SK-N-SH (cell line): ENCODE data around the gene PIAS1. TPM values are rescaled to one million over a fixed set of nuclear protein-coding genes. Genes with fewer than 3 reads are reported as not detected.
A peak's percentile ranks its signal among the peaks of the same experiment; 100 is the strongest.

Source experiments
- CTCF ChIA-PET: fragments of 300-600, 350-600 bp; formaldehyde crosslinking; extraction: SDS; loops from one replicate; lab custom pipeline; 2021; lab: Yijun Ruan, JAX
- POLR2A ChIA-PET: fragments of 350-600 bp; sonication (Branson Sonifier 250); formaldehyde crosslinking; extraction: SDS; loops from one replicate; lab custom pipeline; 2020; ENCODE audit warnings: antibody characterized with exemption, inconsistent platforms; lab: Yijun Ruan, JAX
- DNase-seq: peaks from one replicate; pipeline ENCODE4 v3.0.0; 2012
- H2AFZ ChIP-seq: fragments of 200-600 bp; sonication (generic); 2 replicates; pipeline ENCODE4 v1.8.1; 2016; ENCODE audit warnings: antibody characterized with exemption, mild to moderate bottlenecking, low read depth
- H3F3A ChIP-seq: fragments of 200-600 bp; sonication (generic); replicated peaks from 2 replicates; pipeline ENCODE3; 2016; ENCODE audit warnings: antibody characterized with exemption, mild to moderate bottlenecking; ENCODE audit not compliant: insufficient read depth
- H3K27ac ChIP-seq, 2 experiments: fragments of 200-500 bp in 1 of 2; fragments of 200-600 bp in 1 of 2; sonication (Bioruptor generic) in 1 of 2; sonication (generic), shearing (Covaris generic) in 1 of 2; 2 replicates each; pipeline versions ENCODE4 v1.5.1 to v1.6.1; 2014 to 2016; ENCODE audit warnings: low read depth in 2 of 2, inconsistent platforms in 1 of 2, low read length in 1 of 2, mild to moderate bottlenecking in 1 of 2, mixed read lengths in 1 of 2
- H3K27me3 ChIP-seq: fragments of 200-600 bp; sonication (generic), shearing (Covaris generic); 2 replicates; pipeline ENCODE4 v1.6.1; 2016; ENCODE audit warnings: mixed run types; ENCODE audit not compliant: insufficient read depth
- H3K36me3 ChIP-seq, 2 experiments: fragments of 200-500 bp in 1 of 2; fragments of 200-600 bp in 1 of 2; sonication (Bioruptor generic) in 1 of 2; sonication (generic) in 1 of 2; replicated peaks in 1 of 2; 2 replicates each; pipeline versions ENCODE3 to v1.5.1; 2014 to 2016; ENCODE audit warnings: low read length in 1 of 2, mild to moderate bottlenecking in 1 of 2; ENCODE audit not compliant: insufficient read depth in 2 of 2, control insufficient read depth in 1 of 2
- H3K4me1 ChIP-seq, 2 experiments: fragments of 200-500 bp in 1 of 2; fragments of 200-600 bp in 1 of 2; sonication (Bioruptor generic) in 1 of 2; sonication (generic), shearing (Covaris generic) in 1 of 2; 2 replicates each; pipeline versions ENCODE4 v1.5.1 to v1.6.1; 2014 to 2016; ENCODE audit warnings: low read depth in 1 of 2, low read length in 1 of 2, mixed run types in 1 of 2; ENCODE audit not compliant: insufficient read depth in 2 of 2, control insufficient read depth in 1 of 2
- H3K4me2 ChIP-seq: fragments of 200-600 bp; sonication (generic), shearing (Covaris generic); 2 replicates; pipeline ENCODE4 v1.6.1; 2017; ENCODE audit warnings: mixed run types
- H3K4me3 ChIP-seq, 2 experiments: fragments of 200-500 bp in 1 of 2; fragments of 200-600 bp in 1 of 2; sonication (Bioruptor generic) in 1 of 2; sonication (generic), shearing (Covaris generic) in 1 of 2; 2 replicates each; pipeline versions ENCODE4 v1.5.1 to v1.8.1; 2014 to 2016; ENCODE audit warnings: low read depth in 2 of 2, inconsistent platforms in 1 of 2, low read length in 1 of 2, mild to moderate bottlenecking in 1 of 2, mixed read lengths in 1 of 2, moderate library complexity in 1 of 2
- H3K79me2 ChIP-seq: fragments of 200-600 bp; sonication (generic); 2 replicates; pipeline ENCODE4 v1.8.1; 2017; ENCODE audit warnings: mild to moderate bottlenecking; ENCODE audit not compliant: insufficient read depth
- H3K9ac ChIP-seq: fragments of 200-600 bp; sonication (generic); 2 replicates; pipeline ENCODE4 v1.6.1; 2017; ENCODE audit warnings: mixed run types
- H3K9me2 ChIP-seq: fragments of 200-600 bp; sonication (generic); 2 replicates; pipeline ENCODE4 v1.6.1; 2017; ENCODE audit warnings: mixed run types
- H3K9me3 ChIP-seq: fragments of 200-600 bp; sonication (generic); 2 replicates; pipeline ENCODE4 v1.6.1; 2017; ENCODE audit warnings: mixed run types, mild to moderate bottlenecking, moderate library complexity
- H4K20me1 ChIP-seq: fragments of 200-600 bp; sonication (generic); 2 replicates; pipeline ENCODE4 v1.6.1; 2017; ENCODE audit warnings: mild to moderate bottlenecking, mixed run types; ENCODE audit not compliant: insufficient read depth
- ELF1 ChIP-seq: IDR thresholded peaks from 2 replicates; pipeline ENCODE4 v1.4.0; 2012
- EP300 ChIP-seq, 2 experiments: IDR thresholded peaks; 2 replicates each; pipeline versions ENCODE4 v1.4.0 to v1.6.1; 2012; ENCODE audit warnings: borderline replicate concordance in 1 of 2, low read depth in 1 of 2, low read length in 1 of 2
- JUND ChIP-seq: IDR thresholded peaks from 2 replicates; pipeline ENCODE4 v1.4.0; 2012
- NFIC ChIP-seq: IDR thresholded peaks from 2 replicates; pipeline ENCODE4 v1.4.0; 2012; ENCODE audit warnings: borderline replicate concordance
- RAD21 ChIP-seq: IDR thresholded peaks from 2 replicates; pipeline ENCODE4 v1.6.1; 2012; ENCODE audit warnings: mild to moderate bottlenecking, low read length
- SMC3 ChIP-seq: IDR thresholded peaks from 2 replicates; pipeline ENCODE4 v1.6.1; 2012; ENCODE audit warnings: low read depth, low read length, improper control_type of control experiment
- TEAD4 ChIP-seq: IDR thresholded peaks from 2 replicates; pipeline ENCODE4 v1.4.0; 2012; ENCODE audit warnings: mild to moderate bottlenecking, borderline replicate concordance; ENCODE audit not compliant: insufficient read depth
- WGBS: methylation state at CpG from one replicate; pipeline ENCODE4 v1.1.6; 2017; ENCODE audit warnings: low lambda C conversion rate; 5-methylcytosine and 5-hydroxymethylcytosine counted together
- polyA plus RNA-seq, 3 experiments: library from polyadenylated mRNA; depleted of rRNA; stranded (reverse); fragments of >200 nt; gene quantifications; 2 replicates each; pipeline ENCODE4 v1.2.3, GENCODE V29; 2012
- TF ChIP-seq, protein P1 (sequence below): IDR thresholded peaks from 2 replicates; pipeline ENCODE4 v1.4.0; 2012; ENCODE audit warnings: low read depth, borderline replicate concordance
- TF ChIP-seq, protein P2 (sequence below): fragments of 200-600 bp; sonication (generic); IDR thresholded peaks from 2 replicates; pipeline ENCODE4 v1.6.1; 2017; ENCODE audit warnings: antibody characterized with exemption, mild to moderate bottlenecking, moderate library complexity
- TF ChIP-seq, protein P3 (sequence below): IDR thresholded peaks from 2 replicates; pipeline ENCODE4 v1.4.0; 2012; ENCODE audit warnings: low read depth, borderline replicate concordance

The PIAS1 gene
- polyA plus RNA-seq, 1 of the 3 experiments (the other 2 are of a cell fraction), result 9.0 TPM

DNA sequence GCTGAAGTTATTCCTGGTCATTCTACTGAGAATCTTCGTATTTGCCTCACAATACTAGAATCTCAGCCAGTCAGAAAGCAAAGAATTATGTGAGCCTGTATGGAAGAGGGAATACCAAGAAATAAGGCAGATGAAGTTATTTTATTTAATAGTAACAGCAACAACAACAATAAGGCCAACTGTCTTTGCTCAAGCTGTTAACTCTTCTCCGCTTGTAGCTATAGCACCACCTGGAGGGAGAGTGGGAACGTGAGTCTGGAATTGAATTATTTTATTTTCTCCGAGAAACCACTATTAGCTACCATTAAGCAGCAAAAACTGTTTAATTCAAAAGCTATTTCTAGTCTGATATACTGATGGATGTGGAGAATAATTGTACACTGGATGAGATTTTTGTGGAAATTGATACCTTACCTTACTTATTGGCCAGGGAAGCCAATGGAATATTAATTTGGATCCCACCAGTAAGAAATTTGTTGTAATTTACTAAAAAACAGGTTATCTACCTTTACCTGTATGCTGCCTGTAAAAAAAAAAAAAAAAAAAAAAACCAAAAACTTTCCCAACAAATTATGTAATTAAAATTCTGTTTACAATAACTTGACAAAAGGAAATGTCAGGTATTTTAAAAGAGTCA, 100.9 kb downstream of the PIAS1 start:
- ChIA-PET CTCF (interaction anchor here (0.6 to 4.7 kb wide), 38 partner anchors 8 to 1209 kb away, joined by 3 to 73 read pairs (median 4); partner anchors contain the start of gene PIAS1), POLR2A (no interaction called here)
- H4K20me1 ChIP-seq, result no peaks in the 10 kb centered on the region
- no peaks in the 10 kb centered on the region for H3K9me2 ChIP-seq
- no peak overlapping the region for H2AFZ ChIP-seq
- WGBS, result 71% methylated on average over 4 of the region's 4 CpGs
- H3K36me3 ChIP-seq, result peaks cover 8 to 43% of the 10 kb centered on the region in 2 experiments
- H3K4me3 ChIP-seq, result no peak overlapping the region; a peak in 1 of 4 replicates
- peaks cover 0 to 2% of the 10 kb centered on the region in 2 experiments; a peak in 2 of 4 replicates for H3K4me1 ChIP-seq
- no peaks in the 10 kb centered on the region for H3K9me3 ChIP-seq
- H3K27me3 ChIP-seq, result no peaks in the 10 kb centered on the region
- TF ChIP-seq SMC3 (peak; percentile 85), RAD21 (peak; percentile 90)
- TF ChIP-seq, protein P1, sequence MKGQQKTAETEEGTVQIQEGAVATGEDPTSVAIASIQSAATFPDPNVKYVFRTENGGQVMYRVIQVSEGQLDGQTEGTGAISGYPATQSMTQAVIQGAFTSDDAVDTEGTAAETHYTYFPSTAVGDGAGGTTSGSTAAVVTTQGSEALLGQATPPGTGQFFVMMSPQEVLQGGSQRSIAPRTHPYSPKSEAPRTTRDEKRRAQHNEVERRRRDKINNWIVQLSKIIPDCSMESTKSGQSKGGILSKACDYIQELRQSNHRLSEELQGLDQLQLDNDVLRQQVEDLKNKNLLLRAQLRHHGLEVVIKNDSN, result no peak
- TF ChIP-seq, protein P2, sequence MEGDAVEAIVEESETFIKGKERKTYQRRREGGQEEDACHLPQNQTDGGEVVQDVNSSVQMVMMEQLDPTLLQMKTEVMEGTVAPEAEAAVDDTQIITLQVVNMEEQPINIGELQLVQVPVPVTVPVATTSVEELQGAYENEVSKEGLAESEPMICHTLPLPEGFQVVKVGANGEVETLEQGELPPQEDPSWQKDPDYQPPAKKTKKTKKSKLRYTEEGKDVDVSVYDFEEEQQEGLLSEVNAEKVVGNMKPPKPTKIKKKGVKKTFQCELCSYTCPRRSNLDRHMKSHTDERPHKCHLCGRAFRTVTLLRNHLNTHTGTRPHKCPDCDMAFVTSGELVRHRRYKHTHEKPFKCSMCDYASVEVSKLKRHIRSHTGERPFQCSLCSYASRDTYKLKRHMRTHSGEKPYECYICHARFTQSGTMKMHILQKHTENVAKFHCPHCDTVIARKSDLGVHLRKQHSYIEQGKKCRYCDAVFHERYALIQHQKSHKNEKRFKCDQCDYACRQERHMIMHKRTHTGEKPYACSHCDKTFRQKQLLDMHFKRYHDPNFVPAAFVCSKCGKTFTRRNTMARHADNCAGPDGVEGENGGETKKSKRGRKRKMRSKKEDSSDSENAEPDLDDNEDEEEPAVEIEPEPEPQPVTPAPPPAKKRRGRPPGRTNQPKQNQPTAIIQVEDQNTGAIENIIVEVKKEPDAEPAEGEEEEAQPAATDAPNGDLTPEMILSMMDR, result peak; percentile 86
- peak; percentile 39 for DNase-seq
- H3K9ac ChIP-seq, result no peak overlapping the region
- H3K27ac ChIP-seq, result no peak overlapping the region
- no peaks in the 10 kb centered on the region for H3K79me2 ChIP-seq
- H3F3A ChIP-seq, result peaks cover 7% of the 10 kb centered on the region
- no peak overlapping the region for H3K4me2 ChIP-seq

DNA sequence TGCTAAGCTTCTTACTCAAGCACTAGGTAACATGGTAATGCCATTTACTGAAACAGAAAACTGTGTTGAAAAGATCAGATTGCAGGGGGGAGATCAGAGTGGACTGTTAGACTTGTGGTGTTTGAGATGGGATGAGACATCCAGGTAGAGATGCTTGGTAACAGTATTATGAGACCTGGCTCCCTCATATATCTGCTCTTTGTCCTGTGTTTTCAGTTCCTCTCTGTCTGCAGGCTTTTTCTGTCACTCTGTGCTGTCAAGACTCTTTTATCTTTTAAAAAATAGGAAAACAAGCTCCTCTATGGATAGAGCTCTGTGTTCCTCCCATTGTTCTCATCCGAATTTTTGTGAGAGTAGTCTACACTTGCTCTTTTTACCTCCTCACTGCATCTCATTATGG, 103.0 kb downstream of the PIAS1 start:
- Histone ChIP-seq H4K20me1 (no peaks in the 10 kb centered on the region), H3F3A (no peaks in the 10 kb centered on the region), H3K36me3 (peaks cover 21 to 52% of the 10 kb centered on the region in 2 experiments), H3K4me1 (peaks cover 0 to 2% of the 10 kb centered on the region in 2 experiments; a peak in 1 of 4 replicates), H3K4me3 (no peak overlapping the region), H3K27ac (no peak overlapping the region), H3K27me3 (no peaks in the 10 kb centered on the region), H3K79me2 (no peaks in the 10 kb centered on the region), H3K9me2 (no peaks in the 10 kb centered on the region), H2AFZ (no peak overlapping the region), H3K4me2 (no peak overlapping the region), H3K9ac (no peak overlapping the region), H3K9me3 (no peaks in the 10 kb centered on the region)
- no peak for TF ChIP-seq EP300 (IDR thresholded peaks at IDR 0.05; ENCODE audit: borderline replicate concordance in 1 of 2, low read depth in 1 of 2, low read length in 1 of 2)
- TF ChIP-seq, protein P3, sequence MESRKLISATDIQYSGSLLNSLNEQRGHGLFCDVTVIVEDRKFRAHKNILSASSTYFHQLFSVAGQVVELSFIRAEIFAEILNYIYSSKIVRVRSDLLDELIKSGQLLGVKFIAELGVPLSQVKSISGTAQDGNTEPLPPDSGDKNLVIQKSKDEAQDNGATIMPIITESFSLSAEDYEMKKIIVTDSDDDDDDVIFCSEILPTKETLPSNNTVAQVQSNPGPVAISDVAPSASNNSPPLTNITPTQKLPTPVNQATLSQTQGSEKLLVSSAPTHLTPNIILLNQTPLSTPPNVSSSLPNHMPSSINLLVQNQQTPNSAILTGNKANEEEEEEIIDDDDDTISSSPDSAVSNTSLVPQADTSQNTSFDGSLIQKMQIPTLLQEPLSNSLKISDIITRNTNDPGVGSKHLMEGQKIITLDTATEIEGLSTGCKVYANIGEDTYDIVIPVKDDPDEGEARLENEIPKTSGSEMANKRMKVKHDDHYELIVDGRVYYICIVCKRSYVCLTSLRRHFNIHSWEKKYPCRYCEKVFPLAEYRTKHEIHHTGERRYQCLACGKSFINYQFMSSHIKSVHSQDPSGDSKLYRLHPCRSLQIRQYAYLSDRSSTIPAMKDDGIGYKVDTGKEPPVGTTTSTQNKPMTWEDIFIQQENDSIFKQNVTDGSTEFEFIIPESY, result no peak
- no peak for TF ChIP-seq JUND
- TF ChIP-seq ELF1, result no peak
- TF ChIP-seq NFIC, result no peak
- no peak for TF ChIP-seq TEAD4
- DNase-seq, result no peak
- ChIA-PET POLR2A (no interaction called here), CTCF (interaction anchor here (1.2 to 3.6 kb wide), 3 partner anchors 27 to 293 kb away, joined by 3 to 23 read pairs (median 3); no protein-coding TSS in a partner anchor)
- WGBS, result 0% methylated on average over 1 of the region's 1 CpG
